Vagina (tissue), 2 donors: ENCODE results near the gene LTB4R2. TPM values are rescaled to one million over a fixed set of nuclear protein-coding genes. Genes with fewer than 3 reads are reported as not detected.

Source experiments
- DNase-seq, 2 donors: peaks; one replicate each; pipeline ENCODE4 v3.0.0-alpha.2; 2017; ENCODE audit errors: extremely low spot score in 2 of 2
- H3K27ac ChIP-seq: fragments of 200-600 bp; sonication (generic); one replicate; pipeline ENCODE4 v1.5.1; 2019
- H3K27me3 ChIP-seq: fragments of 200-600 bp; sonication (generic); one replicate; pipeline ENCODE4 v1.5.1; 2019
- H3K36me3 ChIP-seq, 2 donors: fragments of 200-600 bp; sonication (generic); one replicate each; pipeline ENCODE4 v1.5.1; 2017 to 2019
- H3K4me1 ChIP-seq: fragments of 200-600 bp; sonication (generic); one replicate; pipeline ENCODE4 v1.5.1; 2019
- H3K4me3 ChIP-seq, 2 donors: fragments of 200-600 bp; sonication (generic); 1 replicate in 1 of 2; 2 replicates in 1 of 2; pipeline ENCODE4 v1.5.1; 2016 to 2019
- H3K9me3 ChIP-seq: fragments of 200-600 bp; sonication (generic); one replicate; pipeline ENCODE4 v1.5.1; 2019
- CTCF ChIP-seq, 3 experiments: fragments of 450-650 bp in 2 of 3; fragments of 200-600 bp in 1 of 3; sonication (generic) in 1 of 3; IDR thresholded peaks; one replicate each; pipeline ENCODE4 v1.5.1; 2017 to 2019; ENCODE audit warnings: antibody characterized with exemption in 3 of 3, mild to moderate bottlenecking in 2 of 3, moderate library complexity in 2 of 3
- POLR2A ChIP-seq, 2 donors: fragments of 450-650 bp; IDR thresholded peaks; one replicate each; pipeline ENCODE4 v1.6.1; 2017; ENCODE audit warnings: antibody characterized with exemption in 2 of 2, mild to moderate bottlenecking in 2 of 2, moderate library complexity in 2 of 2
- POLR2AphosphoS5 ChIP-seq, 2 donors: sonication (generic); formaldehyde crosslinking; IDR thresholded peaks; one replicate each; pipeline ENCODE4 v1.9.0; 2017; ENCODE audit warnings: antibody characterized with exemption in 2 of 2, mild to moderate bottlenecking in 2 of 2, low read depth in 1 of 2; ENCODE audit not compliant: insufficient read depth in 1 of 2
- intact Hi-C: fragments of 100-400 bp; cut with DNase I; formaldehyde crosslinking; loops from one replicate; pipeline ENCODE4 v1.15.1; 2023
- total RNA-seq: library from RNA; depleted of rRNA; stranded (reverse); fragments of >200 nt; gene quantifications from one replicate; pipeline ENCODE4 v1.2.3, GENCODE V29; 2016

The LTB4R2 gene
- total RNA-seq, 1 donor from 2014 or later: 66.5 TPM

- Histone ChIP-seq H3K4me3 (no peak overlapping the region), H3K36me3 (peaks cover 0 to 43% of the 10 kb centered on the region in 2 donors), H3K9me3 (no peaks in the 10 kb centered on the region), H3K27ac (no peak overlapping the region), H3K4me1 (peaks cover 9% of the 10 kb centered on the region), H3K27me3 (no peaks in the 10 kb centered on the region)
- TF ChIP-seq CTCF (IDR thresholded peaks at IDR 0.05) (no peak), POLR2A (IDR thresholded peaks at IDR 0.05) (no peak), POLR2AphosphoS5 (IDR thresholded peaks at IDR 0.05; ENCODE audit: insufficient read depth in 1 of 2, low read depth in 1 of 2) (no peak)
- no peak for DNase-seq
- intact Hi-C loops: no loop called here
Measured at GRCh38 chr14:24292118-24292807, 17.7 kb upstream of the LTB4R2 start.

GRCh38 chr14:24293525-24293924 is 16.4 kb upstream of the LTB4R2 start:
- intact Hi-C loops: no loop called here
- Histone ChIP-seq H3K27ac (no peak overlapping the region), H3K4me3 (no peak overlapping the region), H3K36me3 (peaks cover 0 to 43% of the 10 kb centered on the region in 2 donors), H3K27me3 (no peaks in the 10 kb centered on the region), H3K4me1 (peaks cover 22% of the 10 kb centered on the region), H3K9me3 (no peaks in the 10 kb centered on the region)
- no peak for TF ChIP-seq CTCF (IDR thresholded peaks at IDR 0.05)
- TF ChIP-seq POLR2AphosphoS5 (IDR thresholded peaks at IDR 0.05; ENCODE audit: insufficient read depth in 1 of 2, low read depth in 1 of 2): no peak
- no peak for TF ChIP-seq POLR2A (IDR thresholded peaks at IDR 0.05)
- DNase-seq: no peak

GRCh38 chr14:24296341-24297157 is 13.4 kb upstream of the LTB4R2 start:
- Histone ChIP-seq H3K36me3 (peaks cover 0 to 28% of the 10 kb centered on the region in 2 donors), H3K27ac (peak overlapping the region; percentile 6), H3K27me3 (no peaks in the 10 kb centered on the region), H3K9me3 (no peaks in the 10 kb centered on the region), H3K4me3 (no peak overlapping the region), H3K4me1 (peaks cover 46% of the 10 kb centered on the region)
- peak; percentile 28 to 73 (median 62) for TF ChIP-seq CTCF (IDR thresholded peaks at IDR 0.05)
- TF ChIP-seq POLR2AphosphoS5 (IDR thresholded peaks at IDR 0.05; ENCODE audit: insufficient read depth in 1 of 2, low read depth in 1 of 2): peak; percentile 16 to 21
- TF ChIP-seq POLR2A (IDR thresholded peaks at IDR 0.05): no peak
- intact Hi-C loops: loop anchor here (2.0 kb wide), 1 partner anchor 54 kb away; the partner anchor contains the start of gene TINF2
- DNase-seq: no peak

GRCh38 chr14:24297190-24297964 is 12.6 kb upstream of the LTB4R2 start:
- peaks cover 47% of the 10 kb centered on the region for H3K4me1 ChIP-seq
- peak overlapping the region; percentile 6 for H3K27ac ChIP-seq
- TF ChIP-seq POLR2AphosphoS5 (IDR thresholded peaks at IDR 0.05; ENCODE audit: insufficient read depth in 1 of 2, low read depth in 1 of 2) (no peak), POLR2A (IDR thresholded peaks at IDR 0.05) (no peak), CTCF (IDR thresholded peaks at IDR 0.05) (no peak)

More at GRCh38 chr14:24297190-24297964, 12.6 kb upstream of the LTB4R2 start:
- intact Hi-C loops: loop anchor here (2.0 kb wide), 1 partner anchor 55 kb away; the partner anchor contains the start of gene TINF2
- Histone ChIP-seq H3K27me3 (no peaks in the 10 kb centered on the region), H3K36me3 (peaks cover 0 to 28% of the 10 kb centered on the region in 2 donors), H3K9me3 (no peaks in the 10 kb centered on the region), H3K4me3 (no peak overlapping the region)
- DNase-seq: no peak
